Ovary (tissue), 9 donors: ENCODE data around the gene PIGH. TPM values are rescaled to one million over a fixed set of nuclear protein-coding genes. Genes with fewer than 3 reads are reported as not detected.

Experiments used
- DNase-seq, 5 donors: peaks; one replicate each; pipeline ENCODE4 v3.0.0-alpha.2; 2019 to 2020
- H3K27ac ChIP-seq, 2 donors: fragments of 200-600 bp; one replicate each; pipeline versions ENCODE4 v1.5.1 to v1.8.0; 2019 to 2022
- H3K27me3 ChIP-seq: fragments of 200-600 bp; one replicate; pipeline ENCODE4 v1.8.0; 2022
- H3K36me3 ChIP-seq: fragments of 200-600 bp; sonication (generic); one replicate; pipeline ENCODE4 v1.5.1; 2019
- H3K4me1 ChIP-seq: one replicate; pipeline ENCODE4 v1.8.1; 2013; ENCODE audit warnings: mild to moderate bottlenecking, moderate library complexity; ENCODE audit not compliant: insufficient read depth
- H3K4me3 ChIP-seq: fragments of 200-600 bp; sonication (generic); one replicate; pipeline ENCODE4 v1.5.1; 2017
- H3K9me3 ChIP-seq, 2 donors: fragments of 200-600 bp in 1 of 2; sonication (generic) in 1 of 2; one replicate each; pipeline versions ENCODE4 v1.5.1 to v1.8.1; 2013 to 2019; ENCODE audit warnings: mild to moderate bottlenecking in 1 of 2, moderate library complexity in 1 of 2
- CTCF ChIP-seq, 3 donors: fragments of 450-650 bp in 2 of 3; fragments of 200-600 bp in 1 of 3; IDR thresholded peaks; one replicate each; pipeline versions ENCODE4 v1.5.1 to v1.8.0; 2016 to 2022; ENCODE audit warnings: antibody characterized with exemption in 3 of 3, mild to moderate bottlenecking in 1 of 3
- EP300 ChIP-seq: sonication (generic); formaldehyde crosslinking; IDR thresholded peaks from one replicate; pipeline ENCODE4 v1.6.1; 2017; ENCODE audit warnings: antibody characterized with exemption
- POLR2A ChIP-seq: fragments of 450-650 bp; IDR thresholded peaks from one replicate; pipeline ENCODE4 v1.6.1; 2017; ENCODE audit warnings: antibody characterized with exemption, mild to moderate bottlenecking, moderate library complexity
- WGBS, 3 donors: extraction: QIAGEN DNeasy Blood & Tissue Kit in 1 of 3; methylation state at CpG; one replicate each; pipeline versions ENCODE4 v1.1.5 to v1.1.7; 2013 to 2017; 5-methylcytosine and 5-hydroxymethylcytosine counted together
- intact Hi-C, 4 donors: fragments of 100-400 bp; cut with DNase I; formaldehyde crosslinking; loops; one replicate each; pipeline versions ENCODE4 v1.11.0 to v1.15.1; 2022 to 2023
- polyA plus RNA-seq, 2 donors: library from polyadenylated mRNA; stranded (reverse); fragments of 200-250 nt in 1 of 2; fragments of 350-450 nt in 1 of 2; fragmentation: Illumina TruSeq in 1 of 2; extraction: RNeasy Lipid Tissue Mini Kit (QIAGEN cat#74804) in 1 of 2; gene quantifications; one replicate each; pipeline ENCODE4 v1.2.3, GENCODE V29; 2013 to 2014
- total RNA-seq, 7 donors: library from RNA; depleted of rRNA in 2 of 7; stranded (reverse); fragments of >200 nt in 2 of 7; fragmentation: NEBNext Ultra II Directional in 3 of 7; extraction: Animal tissue kit (Norgen Biotek cat#: 25700) in 3 of 7; gene quantifications; one replicate each; pipeline versions ENCODE4 v1.1.0 to v1.2.4, GENCODE V29; 2016 to 2023
- donor health status: DM: no; HTN: no; CAD: no; lungs with moderate emphysema.
- donor health status: DM: no; HTN: no; CAD: no.
- donor health status: Bipolar disorder and iron deficiency.
- donor health status: DM: yes; HTN: yes; CAD: no.
- donor health status: DM: no; HTN: no; CAD: no.
- donor health status: DM: yes; HTN: yes; CAD: no.

Gene PIGH
- total and polyA plus RNA-seq, 9 donors = 21.9 to 35.2 (median 30.2) TPM

DNA sequence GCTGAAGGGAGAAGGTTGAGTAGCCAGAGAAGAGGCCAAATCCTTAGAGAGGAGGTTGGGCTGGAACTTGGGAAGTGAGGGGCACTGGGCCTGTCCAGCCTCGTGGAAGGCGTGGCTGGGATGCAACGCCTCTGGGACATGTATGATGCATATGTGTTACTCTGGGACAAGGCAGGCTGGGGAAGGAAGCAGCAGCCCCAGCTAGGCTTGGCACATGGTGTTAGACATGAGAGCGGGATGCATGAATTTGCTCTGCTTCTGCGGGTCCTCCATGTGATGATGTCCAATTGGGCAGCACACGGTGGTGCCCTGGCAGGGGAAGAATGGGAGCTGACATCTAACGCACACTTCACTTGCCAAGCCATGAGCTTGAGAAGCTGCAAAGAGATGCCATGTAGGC lies 45.7 kb downstream of the PIGH start:
- H3K9me3 ChIP-seq = no peaks in the 10 kb centered on the region
- DNase-seq = no peak
- WGBS, 3 donors = 88 to 95% (median 93%) methylated on average over 7 of the region's 7 CpGs
- TF ChIP-seq POLR2A (no peak), EP300 (no peak), CTCF (IDR thresholded peaks at IDR 0.05) (no peak)
- no peaks in the 10 kb centered on the region for H3K36me3 ChIP-seq
- H3K27ac ChIP-seq = no peak overlapping the region
- no peak overlapping the region for H3K4me3 ChIP-seq
- no peaks in the 10 kb centered on the region for H3K27me3 ChIP-seq
- no peaks in the 10 kb centered on the region for H3K4me1 ChIP-seq
- intact Hi-C loops = no loop called here

DNA sequence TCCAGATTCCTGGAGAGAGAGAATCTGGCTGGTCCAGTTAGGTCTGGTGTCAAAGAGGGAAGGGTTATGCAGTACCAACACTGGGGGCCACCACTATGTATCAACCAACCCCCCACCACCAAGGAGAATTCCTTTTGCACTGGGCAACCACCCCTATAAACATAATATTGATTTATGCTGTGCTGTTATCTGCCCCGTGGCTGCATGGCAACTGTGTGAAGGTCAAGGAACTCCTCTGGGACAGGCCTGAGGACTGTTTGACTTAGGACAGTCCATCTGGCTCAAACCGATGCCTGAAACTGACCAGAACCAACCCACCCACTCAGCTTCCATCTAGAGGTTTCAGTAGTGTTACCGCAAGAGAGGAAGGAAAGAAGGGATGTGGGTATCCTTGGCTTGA lies 46.5 kb downstream of the PIGH start:
- DNase-seq = no peak

GRCh38 chr14:67551940-67552339 lies 48.1 kb downstream of the PIGH start:
- intact Hi-C loops = no loop called here
- no peak overlapping the region for H3K4me3 ChIP-seq
- DNase-seq = no peak
- H3K27me3 ChIP-seq = no peaks in the 10 kb centered on the region
- no peaks in the 10 kb centered on the region for H3K9me3 ChIP-seq
- TF ChIP-seq POLR2A (no peak), EP300 (no peak), CTCF (IDR thresholded peaks at IDR 0.05) (no peak)
- H3K27ac ChIP-seq = no peak overlapping the region
- no peaks in the 10 kb centered on the region for H3K4me1 ChIP-seq
- 80 to 90% (median 87%) methylated on average over 3 of the region's 3 CpGs for WGBS, 3 donors
- no peaks in the 10 kb centered on the region for H3K36me3 ChIP-seq

More for the DNA sequence above, 46.5 kb downstream of the PIGH start:
- Histone ChIP-seq H3K4me1 (no peaks in the 10 kb centered on the region), H3K27ac (no peak overlapping the region), H3K4me3 (no peak overlapping the region), H3K27me3 (no peaks in the 10 kb centered on the region), H3K9me3 (no peaks in the 10 kb centered on the region), H3K36me3 (no peaks in the 10 kb centered on the region)
- TF ChIP-seq POLR2A (no peak), EP300 (no peak), CTCF (IDR thresholded peaks at IDR 0.05) (no peak)
- WGBS, 3 donors = 45 to 52% (median 46%) methylated on average over 3 of the region's 3 CpGs
- intact Hi-C loops = no loop called here

GRCh38 chr14:67551123-67551522 lies 48.9 kb downstream of the PIGH start:
- WGBS, 3 donors = 89 to 91% (median 90%) methylated on average over 3 of the region's 3 CpGs
- Histone ChIP-seq H3K36me3 (no peaks in the 10 kb centered on the region), H3K27me3 (no peaks in the 10 kb centered on the region), H3K4me1 (no peaks in the 10 kb centered on the region), H3K27ac (no peak overlapping the region), H3K9me3 (no peaks in the 10 kb centered on the region), H3K4me3 (no peak overlapping the region)
- intact Hi-C loops = no loop called here
- DNase-seq = no peak
- TF ChIP-seq EP300 = no peak
- TF ChIP-seq POLR2A = no peak
- TF ChIP-seq CTCF (IDR thresholded peaks at IDR 0.05) = no peak

DNA sequence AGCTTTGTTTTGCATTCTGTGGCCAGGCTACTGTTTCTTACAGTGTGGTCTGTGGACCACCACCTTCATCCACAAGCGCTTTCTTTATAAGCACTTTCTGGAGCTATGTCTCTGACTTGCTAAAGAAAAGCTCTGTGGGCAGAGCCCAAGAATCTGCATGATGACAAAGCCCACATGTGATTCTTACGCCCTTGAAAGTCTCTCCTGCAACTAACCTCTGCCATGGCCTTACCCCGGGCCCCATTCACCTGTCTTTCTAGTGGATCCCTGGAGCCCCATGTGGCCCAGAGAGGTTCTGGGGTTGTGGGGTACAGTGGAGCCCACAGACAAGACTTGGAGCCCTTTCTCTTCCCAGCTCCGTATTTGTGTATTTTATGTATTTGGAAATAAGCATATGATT lies 50.3 kb downstream of the PIGH start:
- no peak overlapping the region for H3K4me3 ChIP-seq
- no peak for DNase-seq
- no peaks in the 10 kb centered on the region for H3K4me1 ChIP-seq
- H3K27ac ChIP-seq = no peak overlapping the region
- no peaks in the 10 kb centered on the region for H3K27me3 ChIP-seq
- H3K9me3 ChIP-seq = no peaks in the 10 kb centered on the region
- intact Hi-C loops = no loop called here
- H3K36me3 ChIP-seq = no peaks in the 10 kb centered on the region
- 86 to 88% (median 88%) methylated on average over 4 of the region's 4 CpGs for WGBS, 3 donors
- TF ChIP-seq POLR2A = no peak
- no peak for TF ChIP-seq CTCF (IDR thresholded peaks at IDR 0.05)
- no peak for TF ChIP-seq EP300
